ENCODE data around the gene MPG. TPM values are rescaled to one million over a fixed set of nuclear protein-coding genes. Genes with fewer than 3 reads are reported as not detected.

Gene MPG
- polyA plus RNA-seq, 3 donors: 16.0 to 19.4 (median 16.1) TPM

DNA sequence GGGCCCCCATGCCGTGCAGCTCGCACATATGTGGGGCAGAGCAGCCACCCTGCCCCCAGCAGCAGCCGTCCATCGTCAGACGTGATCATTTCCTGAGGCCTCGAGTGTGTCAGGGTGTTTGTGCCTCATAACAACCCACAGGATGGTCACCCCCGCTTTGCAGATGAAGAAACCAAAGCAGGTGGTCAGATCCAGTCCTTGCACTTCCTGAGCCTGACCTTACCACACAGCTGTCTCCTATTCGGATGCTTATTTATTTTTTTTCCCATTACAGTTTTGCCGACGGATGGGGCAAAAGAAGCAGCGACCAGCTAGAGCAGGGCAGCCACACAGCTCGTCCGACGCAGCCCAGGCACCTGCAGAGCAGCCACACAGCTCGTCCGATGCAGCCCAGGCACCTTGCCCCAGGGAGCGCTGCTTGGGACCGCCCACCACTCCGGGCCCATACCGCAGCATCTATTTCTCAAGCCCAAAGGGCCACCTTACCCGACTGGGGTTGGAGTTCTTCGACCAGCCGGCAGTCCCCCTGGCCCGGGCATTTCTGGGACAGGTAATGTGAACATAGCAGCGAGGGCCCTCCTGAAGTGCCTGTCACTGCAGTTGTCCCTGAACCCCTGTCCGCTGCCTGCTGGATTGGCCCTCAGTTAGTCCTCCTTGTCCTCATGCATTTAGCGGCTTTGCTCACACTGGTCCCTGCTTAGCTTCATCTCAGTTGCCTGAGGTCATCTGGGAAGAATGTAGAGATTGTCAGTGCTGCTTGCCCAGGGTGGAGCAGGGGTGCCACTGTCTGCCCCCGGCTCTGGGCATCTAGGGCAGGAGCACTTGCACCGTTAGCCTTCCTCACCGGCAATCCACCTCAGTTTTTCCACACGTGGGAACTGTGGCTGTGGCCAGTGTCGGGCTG is 1.4 kb downstream of the MPG start:
- no peak for DNase-seq (ENCODE audit: low read depth in 3 of 3, low spot score in 2 of 3)

DNA sequence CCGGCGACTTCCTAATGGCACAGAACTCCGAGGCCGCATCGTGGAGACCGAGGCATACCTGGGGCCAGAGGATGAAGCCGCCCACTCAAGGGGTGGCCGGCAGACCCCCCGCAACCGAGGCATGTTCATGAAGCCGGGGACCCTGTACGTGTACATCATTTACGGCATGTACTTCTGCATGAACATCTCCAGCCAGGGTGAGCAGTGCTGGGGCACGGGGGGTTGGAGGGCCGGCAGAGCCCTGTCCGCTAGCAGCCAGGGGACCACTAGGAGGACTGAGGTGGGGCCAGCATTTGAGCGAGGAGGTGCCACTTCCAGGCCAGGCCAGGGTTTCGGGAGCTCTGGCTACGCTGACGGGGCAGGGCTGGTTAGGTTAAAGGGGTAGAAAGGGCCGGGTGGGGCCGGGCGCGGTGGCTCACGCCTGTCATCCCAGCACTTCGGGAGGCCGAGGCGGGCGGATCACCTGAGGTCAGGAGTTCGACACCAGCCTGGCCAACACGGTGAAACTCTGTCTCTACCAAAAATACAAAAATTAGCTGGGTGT is 5.1 kb downstream of the MPG start:
- DNase-seq (ENCODE audit: low read depth in 3 of 3, low spot score in 2 of 3): no peak

DNA sequence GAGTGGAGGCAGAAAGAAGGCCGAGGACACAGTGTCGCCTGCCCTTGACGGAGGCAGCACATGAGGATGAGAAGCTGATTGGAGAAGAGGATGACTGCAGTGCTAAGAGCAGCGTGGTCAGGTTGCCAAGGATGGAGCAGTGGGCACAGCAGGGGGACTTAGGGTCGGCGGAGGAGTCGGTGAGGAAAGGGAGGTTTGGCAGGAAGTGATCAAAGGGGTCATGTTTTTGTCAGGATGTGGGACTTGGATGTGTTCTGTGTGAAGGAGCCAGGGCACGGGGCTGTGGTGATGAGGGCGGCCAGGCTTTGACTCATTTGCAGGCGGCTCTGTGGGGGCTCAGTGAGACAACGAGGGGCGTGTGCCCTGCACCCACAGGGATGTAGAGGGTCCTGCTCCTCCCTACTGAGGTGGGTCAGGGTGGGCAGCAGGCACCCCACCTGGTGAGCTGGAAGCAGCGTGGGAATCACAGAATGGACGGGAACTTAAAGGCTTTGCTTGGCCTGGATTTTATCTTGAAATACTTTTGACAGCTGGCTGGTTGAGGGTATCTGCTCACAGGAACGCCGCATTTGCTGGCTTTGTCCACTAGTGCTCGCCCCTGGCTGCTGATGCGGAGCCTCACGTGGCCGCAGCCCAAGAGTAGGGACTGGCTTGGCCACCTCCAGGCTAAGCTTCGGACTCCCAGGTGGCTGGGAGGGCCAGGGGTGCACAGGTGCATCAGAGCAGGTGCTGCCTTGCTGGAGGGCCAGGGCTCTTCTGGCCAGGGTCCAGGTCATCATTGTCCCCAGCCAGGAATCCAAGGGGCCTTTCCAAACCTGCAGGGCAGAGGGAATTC is 6.0 kb downstream of the MPG start:
- DNase-seq (ENCODE audit: low read depth in 3 of 3, low spot score in 2 of 3): no peak

DNA sequence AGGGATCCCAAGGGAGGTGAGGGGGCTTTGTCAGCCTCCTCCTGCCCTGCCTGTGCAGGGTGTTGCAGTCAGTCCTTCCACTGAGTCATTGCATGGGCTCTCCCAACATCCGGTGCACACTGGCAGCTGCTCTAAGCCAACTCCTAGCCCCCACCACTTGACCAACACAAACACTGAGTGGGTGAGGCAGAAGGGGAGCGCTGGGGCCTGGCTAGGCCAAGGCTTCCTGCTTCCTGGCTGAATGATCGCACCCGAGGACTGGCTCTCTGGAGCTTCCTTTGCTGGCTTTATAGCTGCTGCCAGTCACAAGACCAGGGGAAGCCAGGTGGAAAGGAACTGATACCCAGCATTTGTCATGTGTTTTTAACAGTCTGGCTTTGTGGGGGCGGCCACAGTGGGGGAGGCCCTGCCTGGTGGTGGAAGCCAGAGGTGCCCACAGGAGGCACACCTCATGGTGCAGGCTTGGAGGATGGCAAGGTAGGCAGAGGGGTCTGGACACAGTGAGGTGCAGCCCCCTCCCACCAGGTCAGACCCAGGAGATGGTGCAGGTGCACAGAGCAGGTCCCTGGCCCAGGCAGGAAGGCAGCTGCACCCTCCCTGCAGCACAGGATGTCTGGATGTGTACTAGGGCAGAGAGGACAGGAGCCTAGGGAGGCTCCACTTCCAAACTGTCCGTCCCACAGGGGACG is 6.8 kb downstream of the MPG start:
- no peak for DNase-seq (ENCODE audit: low read depth in 3 of 3, low spot score in 2 of 3)

DNA sequence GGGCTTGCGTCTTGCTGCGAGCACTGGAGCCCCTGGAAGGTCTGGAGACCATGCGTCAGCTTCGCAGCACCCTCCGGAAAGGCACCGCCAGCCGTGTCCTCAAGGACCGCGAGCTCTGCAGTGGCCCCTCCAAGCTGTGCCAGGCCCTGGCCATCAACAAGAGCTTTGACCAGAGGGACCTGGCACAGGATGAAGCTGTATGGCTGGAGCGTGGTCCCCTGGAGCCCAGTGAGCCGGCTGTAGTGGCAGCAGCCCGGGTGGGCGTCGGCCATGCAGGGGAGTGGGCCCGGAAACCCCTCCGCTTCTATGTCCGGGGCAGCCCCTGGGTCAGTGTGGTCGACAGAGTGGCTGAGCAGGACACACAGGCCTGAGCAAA is 7.4 kb downstream of the MPG start:
- no peak for DNase-seq (ENCODE audit: low read depth in 3 of 3, low spot score in 2 of 3)

DNA sequence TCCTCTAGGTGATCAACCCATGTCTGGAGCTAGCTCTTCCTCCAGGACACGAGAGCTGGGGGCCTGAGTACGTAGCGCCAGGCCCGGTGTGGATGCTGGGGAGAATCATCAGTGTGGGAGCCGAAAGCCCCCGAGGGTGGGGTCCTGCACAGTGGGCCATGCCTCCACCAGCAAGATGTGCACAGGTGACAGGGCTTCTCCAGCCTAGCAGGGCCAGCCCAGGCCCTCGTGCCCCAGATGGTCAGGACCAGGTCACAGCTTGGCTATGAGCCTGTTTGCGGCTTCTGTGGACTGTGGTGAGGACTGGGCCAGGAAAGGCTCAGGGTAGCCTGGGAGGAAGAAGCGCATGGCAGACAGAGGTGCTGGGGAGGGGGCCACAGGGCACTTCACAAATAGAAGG is 7.8 kb downstream of the MPG start:
- DNase-seq (ENCODE audit: low read depth in 3 of 3, low spot score in 2 of 3): no peak

DNA sequence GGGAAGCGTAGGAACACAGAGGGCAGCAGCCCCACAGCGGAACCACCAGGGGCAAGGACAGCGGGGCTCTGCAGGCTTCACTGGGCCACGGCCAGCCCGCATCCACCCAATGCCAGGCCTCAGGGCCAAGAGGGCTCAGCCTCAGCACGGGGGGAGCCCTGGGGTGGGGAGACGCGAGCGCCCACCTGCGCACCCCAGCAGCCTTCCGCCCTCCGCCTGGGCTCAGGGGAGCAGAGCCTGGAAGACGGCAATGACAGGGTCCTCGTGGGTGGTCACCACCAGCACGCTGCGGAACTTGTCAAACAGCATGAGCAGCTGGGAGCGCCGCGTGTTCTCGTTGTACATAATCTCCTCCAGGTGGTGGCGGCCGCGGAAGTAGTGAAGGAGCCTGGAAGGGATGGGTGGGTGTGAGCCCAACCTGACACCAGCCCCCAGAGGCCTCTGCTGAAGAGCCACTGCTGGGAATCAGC is 8.5 kb downstream of the MPG start:
- no peak for DNase-seq (ENCODE audit: low read depth in 3 of 3, low spot score in 2 of 3)

DNA sequence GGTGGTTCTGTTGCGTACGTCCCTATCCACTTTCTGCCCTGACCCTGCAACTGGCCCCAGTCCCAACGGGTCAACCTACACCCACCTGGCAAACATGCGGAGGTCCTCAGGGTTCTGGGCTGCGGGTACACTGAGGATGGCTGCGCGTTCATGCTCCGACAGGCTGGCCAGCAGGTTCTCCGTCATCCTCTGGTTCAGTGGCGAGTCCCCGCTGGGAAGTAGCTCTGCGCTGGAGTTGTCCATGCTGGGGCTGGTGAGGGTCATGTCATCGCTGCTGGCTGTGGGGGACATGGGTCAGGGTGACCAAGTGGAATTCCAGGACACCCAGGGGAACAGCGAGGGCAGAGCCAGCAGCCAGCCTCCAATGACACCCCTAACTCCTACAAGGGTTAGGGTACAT is 10.6 kb downstream of the MPG start:
- no peak for DNase-seq (ENCODE audit: low read depth in 3 of 3, low spot score in 2 of 3)

DNA sequence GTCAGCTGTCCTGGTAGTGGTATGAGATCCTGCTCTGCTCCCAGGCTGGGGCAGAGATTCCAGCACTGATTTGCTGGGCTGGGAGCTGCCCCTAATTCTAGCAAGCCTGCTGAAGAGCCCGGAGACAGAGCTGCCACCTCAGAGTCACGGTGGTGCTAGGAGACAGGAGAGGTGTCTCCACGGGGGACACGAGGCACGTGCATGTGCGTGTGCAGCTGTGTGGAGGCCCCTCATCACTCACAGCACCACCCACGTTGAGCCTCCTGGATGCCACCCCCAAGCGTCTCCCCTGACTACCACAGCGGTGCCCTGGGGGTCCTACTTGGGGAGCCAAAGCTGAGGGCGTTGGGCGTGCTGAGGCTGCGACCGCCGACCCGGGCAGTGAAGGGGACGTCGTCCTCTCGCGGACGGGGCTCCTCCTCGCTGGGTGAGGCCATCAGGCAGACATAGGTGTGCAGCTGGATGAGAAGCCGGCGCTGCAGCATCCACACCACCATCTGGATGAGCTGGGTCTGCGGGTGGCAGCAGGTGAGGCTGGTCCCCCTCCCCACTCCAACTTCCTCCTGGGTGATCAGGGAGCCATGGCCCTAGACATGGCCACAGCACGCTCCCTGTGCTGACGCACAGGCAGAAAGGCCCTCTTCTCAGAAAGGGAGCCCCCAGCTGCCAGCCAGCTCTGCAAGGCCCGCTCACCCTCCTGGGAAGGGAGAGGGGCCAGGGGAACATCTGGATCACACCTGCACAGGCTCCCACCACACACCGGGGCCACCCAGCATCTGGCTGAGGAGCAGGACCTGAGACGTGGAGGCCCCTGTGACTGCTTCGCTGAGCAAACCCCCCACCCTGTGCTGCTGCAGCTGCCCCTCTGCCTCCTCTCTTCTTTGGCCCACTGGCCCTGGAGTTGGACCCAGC is 11.6 kb downstream of the MPG start:
- no peak for DNase-seq (ENCODE audit: low read depth in 3 of 3, low spot score in 2 of 3)

DNA sequence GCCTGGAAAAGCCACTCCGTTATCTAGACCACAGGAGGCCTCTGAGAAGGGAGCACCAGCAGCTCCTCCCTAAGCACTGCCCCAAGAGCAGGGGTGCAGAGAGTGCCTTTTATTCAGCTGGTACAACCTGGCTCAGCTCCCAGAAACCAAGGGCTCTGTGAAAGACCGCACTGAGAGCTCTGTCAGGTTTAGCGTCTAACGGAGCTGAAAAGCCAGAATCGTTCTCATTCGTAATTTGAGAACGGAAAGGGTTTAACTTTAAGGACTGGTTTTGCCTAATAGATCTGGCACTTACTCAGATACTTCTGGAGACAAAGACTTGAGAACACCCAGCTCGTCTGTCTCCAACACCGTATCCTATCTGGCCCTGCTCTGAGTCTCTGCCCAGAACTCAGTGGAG is 13.5 kb downstream of the MPG start:
- no peak for DNase-seq (ENCODE audit: low read depth in 3 of 3, low spot score in 2 of 3)

DNA sequence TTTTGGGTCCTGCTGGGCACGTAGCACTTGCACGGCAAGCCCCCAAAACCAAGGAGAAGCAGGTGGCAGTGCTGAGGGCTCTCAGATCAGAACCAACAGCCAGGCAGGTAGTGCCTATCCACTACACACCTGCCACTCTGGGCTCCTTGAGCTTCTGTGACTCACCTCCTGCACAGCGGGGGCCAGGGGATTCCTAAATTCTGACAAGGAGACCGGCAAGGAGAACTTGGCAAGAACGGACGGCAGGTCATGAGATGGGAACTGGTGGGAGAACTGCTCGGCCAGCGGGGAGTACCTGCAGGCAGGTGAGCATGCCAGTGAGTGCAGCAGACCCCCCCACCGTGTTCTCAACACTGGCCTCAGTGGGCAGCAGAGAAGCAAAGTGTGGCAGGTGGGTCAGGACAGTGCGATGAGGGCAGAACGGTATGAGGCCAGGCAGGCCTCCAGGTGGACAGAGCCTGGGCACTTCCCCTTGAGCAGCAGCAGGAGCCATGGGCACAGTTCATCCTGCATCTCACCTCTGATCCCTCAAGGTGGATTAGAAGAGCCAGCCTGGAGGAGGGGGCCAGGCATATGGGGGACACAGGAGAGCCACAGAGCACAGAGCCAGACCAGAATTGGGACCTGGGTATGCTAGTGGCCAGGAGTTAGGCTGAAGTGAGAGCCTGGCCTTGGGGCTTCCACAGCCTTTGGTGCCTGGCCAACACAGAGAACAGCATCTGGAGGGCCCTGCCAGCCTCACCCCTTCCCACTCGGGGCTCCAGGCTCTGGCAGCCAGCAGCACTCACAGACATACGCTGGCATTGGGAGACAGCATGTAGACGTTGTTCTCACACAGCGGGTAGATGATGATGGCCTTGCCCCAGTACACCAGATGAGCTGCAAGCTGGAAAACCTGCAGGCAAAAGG is 14.7 kb downstream of the MPG start:
- no peak for DNase-seq (ENCODE audit: low read depth in 3 of 3, low spot score in 2 of 3)

DNA sequence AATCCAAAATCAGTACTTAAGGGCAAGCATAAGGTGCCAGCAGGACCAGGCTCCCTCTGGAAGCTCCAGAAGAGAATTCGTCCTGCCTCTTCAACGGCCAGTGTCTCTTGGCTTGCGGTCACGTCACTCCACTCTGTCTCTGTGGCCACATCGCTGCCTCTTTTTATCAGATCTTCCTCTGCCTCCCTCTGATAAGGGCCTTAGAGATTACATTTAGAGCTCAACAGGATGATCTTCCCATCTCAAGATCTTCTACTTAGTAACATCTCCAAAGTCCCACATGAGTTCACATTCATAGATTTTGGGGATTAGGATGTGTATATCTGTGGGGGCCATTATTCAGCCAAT is 16.9 kb downstream of the MPG start:
- DNase-seq (ENCODE audit: low read depth in 3 of 3, low spot score in 2 of 3): no peak

DNA sequence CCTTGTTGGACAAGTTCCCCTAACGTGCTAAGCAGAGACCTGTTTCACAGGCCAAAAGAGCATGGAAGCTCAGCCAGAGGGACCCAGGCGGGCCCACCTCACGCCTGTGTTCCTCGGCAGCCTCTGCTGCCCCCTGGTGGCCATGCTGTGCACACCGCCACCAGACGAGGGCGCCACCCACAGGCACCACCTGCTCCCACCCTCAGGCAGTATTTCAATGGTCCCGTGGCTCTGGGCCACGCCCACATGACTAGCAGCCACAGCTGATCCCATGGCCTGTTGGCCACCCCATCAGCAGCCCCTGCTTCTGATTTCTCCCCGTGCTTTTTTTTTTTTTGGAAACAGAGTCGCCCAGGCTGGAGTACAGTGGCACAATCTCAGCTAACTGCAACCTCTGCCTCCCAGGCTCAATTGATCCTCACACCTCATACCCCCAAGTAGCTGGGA is 18.9 kb downstream of the MPG start:
- DNase-seq (ENCODE audit: low read depth in 3 of 3, low spot score in 2 of 3): no peak

DNA sequence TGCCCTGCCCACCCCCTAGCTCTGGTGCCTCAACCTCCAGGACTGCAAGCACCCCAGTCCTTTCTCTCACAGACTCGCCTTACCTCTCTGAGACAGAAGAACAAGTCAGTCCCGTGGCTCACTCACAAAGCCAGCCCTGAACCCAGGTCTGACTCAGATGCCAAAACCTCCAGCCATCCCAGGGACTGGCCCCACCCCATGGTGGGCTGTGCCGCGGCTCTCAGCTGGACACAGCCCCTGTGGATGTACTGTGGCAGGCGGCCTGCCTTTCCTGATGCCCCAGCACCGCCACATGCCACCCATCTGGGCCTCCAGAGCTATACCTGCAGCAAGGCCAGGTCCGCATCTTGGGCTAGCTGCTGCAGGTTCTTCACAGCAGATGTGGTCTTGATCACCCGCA is 19.8 kb downstream of the MPG start:
- DNase-seq (ENCODE audit: low read depth in 3 of 3, low spot score in 2 of 3): no peak

DNA sequence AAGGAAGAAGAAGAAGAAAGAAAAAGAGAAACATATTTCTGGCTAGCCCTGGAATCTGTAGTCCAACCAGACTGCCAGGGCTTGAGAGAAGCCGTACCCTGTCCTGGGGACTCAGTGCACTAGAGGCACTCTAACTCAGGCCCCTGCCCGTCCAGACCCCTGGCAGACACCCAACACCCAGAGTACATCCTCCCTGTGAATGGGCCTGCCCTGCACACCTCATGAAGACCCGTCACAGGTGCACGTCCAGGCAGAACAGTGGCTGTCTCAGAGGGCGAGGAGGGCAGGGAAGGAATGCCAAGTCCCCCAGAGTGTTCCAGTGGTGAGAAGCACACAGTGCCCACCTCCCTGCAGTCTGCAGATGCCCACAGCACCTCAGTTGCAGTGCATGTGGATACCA is 23.0 kb downstream of the MPG start:
- DNase-seq (ENCODE audit: low read depth in 3 of 3, low spot score in 2 of 3): no peak

DNA sequence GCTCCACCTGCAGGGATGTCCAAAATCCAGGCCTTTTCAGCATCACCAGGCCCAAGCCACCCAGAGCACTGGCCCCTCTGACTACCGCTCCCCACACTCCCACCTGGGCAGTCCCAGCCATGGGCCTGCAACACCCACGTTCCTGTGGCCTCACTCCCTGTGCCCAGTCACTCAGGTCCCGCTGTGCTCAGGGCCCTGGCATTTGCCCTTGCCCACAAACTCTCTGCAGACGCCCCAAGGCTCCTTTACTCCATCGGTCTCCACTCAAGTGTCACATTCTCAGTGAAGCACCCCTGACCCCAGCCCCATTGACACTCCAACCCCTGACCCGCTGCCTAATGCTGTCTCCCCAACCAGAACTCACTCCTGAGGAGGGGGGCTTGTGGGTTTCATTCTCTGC is 23.6 kb downstream of the MPG start:
- DNase-seq (ENCODE audit: low read depth in 3 of 3, low spot score in 2 of 3): no peak

DNA sequence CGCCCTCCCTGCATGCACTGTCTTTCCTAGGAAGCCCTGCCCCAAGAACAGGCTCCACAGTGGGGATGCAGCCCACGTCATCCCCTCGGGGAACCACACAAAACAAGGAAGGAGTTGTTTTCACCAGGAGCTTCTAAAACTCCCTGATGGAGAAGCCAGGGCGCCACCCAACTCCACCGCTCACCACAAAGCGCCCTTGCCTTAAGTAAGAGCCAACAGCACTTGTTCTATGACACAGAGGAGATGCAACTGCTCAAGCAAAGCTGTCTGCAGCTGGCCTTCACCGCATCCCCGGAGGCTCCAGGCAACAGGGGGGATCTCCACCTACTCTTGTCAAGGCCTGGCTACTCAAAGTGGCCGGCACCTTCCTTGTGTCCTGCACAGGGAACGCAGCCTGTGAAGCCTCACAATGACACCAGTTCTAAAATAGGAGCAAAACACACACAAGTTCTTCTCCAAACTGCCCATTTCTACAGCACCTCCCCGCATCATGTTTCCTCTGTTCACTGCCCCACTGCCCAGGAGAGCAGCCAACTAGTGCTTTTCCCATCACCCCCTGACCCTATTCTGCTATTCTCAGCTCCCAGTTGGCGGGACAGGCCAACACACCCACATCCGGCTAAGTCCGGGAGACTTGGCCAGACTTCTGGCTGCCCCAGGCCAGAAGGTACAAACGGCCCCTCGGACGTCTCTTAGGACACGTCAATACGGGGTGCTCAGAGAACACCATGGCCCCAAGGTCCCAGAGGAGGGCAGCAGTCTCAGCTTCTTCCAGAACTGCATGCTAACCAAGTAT is 24.2 kb downstream of the MPG start:
- DNase-seq (ENCODE audit: low read depth in 3 of 3, low spot score in 2 of 3): no peak

DNA sequence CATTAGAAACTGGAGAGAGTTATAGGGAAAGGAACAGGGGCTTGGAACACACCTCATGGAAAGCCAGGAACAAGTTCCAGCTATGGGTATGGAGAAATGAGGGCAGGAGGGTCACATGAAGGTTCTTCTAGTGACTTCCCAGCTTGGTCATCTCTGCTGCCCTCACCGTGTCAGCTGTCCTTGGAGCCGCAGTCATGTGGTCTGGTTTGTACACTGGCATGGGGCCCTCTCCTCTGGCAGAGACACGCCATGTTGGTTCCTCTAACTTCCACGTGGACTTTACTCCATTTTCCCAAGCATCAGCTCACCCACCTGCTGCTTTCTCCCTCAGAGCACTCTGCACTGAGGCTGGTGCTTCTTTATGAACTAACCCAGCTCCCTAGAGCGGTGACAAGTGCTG is 26.3 kb downstream of the MPG start:
- DNase-seq (ENCODE audit: low read depth in 3 of 3, low spot score in 2 of 3): no peak

All from right renal cortex interstitium (tissue), 3 donors.